Nephron progenitor cell (in vitro differentiated cells): ENCODE data around the gene ZBTB7A.

Source experiments
- DNase-seq: peaks from one replicate; pipeline ENCODE4 v3.0.0; 2021
- H3K27ac Mint-ChIP-seq: 2 replicates; pipeline ENCODE4 v1.8.0; 2021; ENCODE audit warnings: mild to moderate bottlenecking, moderate library complexity, mixed read lengths
- H3K27me3 Mint-ChIP-seq: 2 replicates; pipeline ENCODE4 v1.8.0; 2021; ENCODE audit warnings: mild to moderate bottlenecking, low read depth, mixed read lengths; ENCODE audit not compliant: poor library complexity
- H3K36me3 Mint-ChIP-seq: 2 replicates; pipeline ENCODE4 v1.8.0; 2021; ENCODE audit warnings: low read depth, mixed read lengths
- H3K4me1 Mint-ChIP-seq: 2 replicates; pipeline ENCODE4 v1.8.0; 2021; ENCODE audit warnings: mixed read lengths
- H3K4me3 Mint-ChIP-seq: 2 replicates; pipeline ENCODE4 v1.8.0; 2021; ENCODE audit warnings: mild to moderate bottlenecking, moderate library complexity, mixed read lengths
- H3K9me3 Mint-ChIP-seq: 2 replicates; pipeline ENCODE4 v1.8.0; 2021; ENCODE audit warnings: mild to moderate bottlenecking, moderate library complexity, mixed read lengths
- CTCF ChIP-seq: fragments of 200-600 bp; sonication (generic); IDR thresholded peaks from 2 replicates; pipeline ENCODE4 v1.5.0; 2021; ENCODE audit warnings: antibody characterized with exemption

Gene ZBTB7A

GRCh38 chr19:4089946-4090345 lies 23.2 kb upstream of the ZBTB7A start:
- no peaks in the 10 kb centered on the region for H3K9me3 Mint-ChIP-seq
- no peaks in the 10 kb centered on the region for H3K27me3 Mint-ChIP-seq
- H3K4me1 Mint-ChIP-seq, result peaks cover 8% of the 10 kb centered on the region
- TF ChIP-seq CTCF, result no peak
- peaks cover 8% of the 10 kb centered on the region for H3K36me3 Mint-ChIP-seq
- no peak overlapping the region for H3K27ac Mint-ChIP-seq
- DNase-seq, result no peak
- no peak overlapping the region for H3K4me3 Mint-ChIP-seq

- H3K27ac Mint-ChIP-seq, result peak overlapping the region; percentile 64
These were observed 22.8 kb upstream of the ZBTB7A start for GRCh38 chr19:4089400-4089908.

GRCh38 chr19:4088975-4089374 lies 22.3 kb upstream of the ZBTB7A start:
- H3K9me3 Mint-ChIP-seq, result no peaks in the 10 kb centered on the region

More at GRCh38 chr19:4089400-4089908, 22.8 kb upstream of the ZBTB7A start:
- Mint-ChIP-seq H3K4me1 (peaks cover 8% of the 10 kb centered on the region), H3K27me3 (no peaks in the 10 kb centered on the region), H3K9me3 (no peaks in the 10 kb centered on the region), H3K36me3 (peaks cover 8% of the 10 kb centered on the region), H3K4me3 (no peak overlapping the region)
- no peak for DNase-seq
- no peak for TF ChIP-seq CTCF

GRCh38 chr19:4087787-4088679 lies 21.3 kb upstream of the ZBTB7A start:
- Mint-ChIP-seq H3K36me3 (no peaks in the 10 kb centered on the region), H3K27me3 (no peaks in the 10 kb centered on the region), H3K4me3 (no peak overlapping the region)

More at GRCh38 chr19:4088975-4089374, 22.3 kb upstream of the ZBTB7A start:
- DNase-seq, result no peak
- TF ChIP-seq CTCF, result no peak
- Mint-ChIP-seq H3K27ac (peak overlapping the region; percentile 64), H3K4me1 (peaks cover 8% of the 10 kb centered on the region), H3K4me3 (no peak overlapping the region), H3K36me3 (peaks cover 8% of the 10 kb centered on the region), H3K27me3 (no peaks in the 10 kb centered on the region)

GRCh38 chr19:4086411-4086867 lies 19.7 kb upstream of the ZBTB7A start:
- H3K36me3 Mint-ChIP-seq, result no peaks in the 10 kb centered on the region
- peak overlapping the region; percentile 68 for H3K27ac Mint-ChIP-seq
- peaks cover 20% of the 10 kb centered on the region for H3K4me1 Mint-ChIP-seq
- H3K9me3 Mint-ChIP-seq, result no peaks in the 10 kb centered on the region
- DNase-seq, result no peak
- no peak for TF ChIP-seq CTCF
- no peaks in the 10 kb centered on the region for H3K27me3 Mint-ChIP-seq
- H3K4me3 Mint-ChIP-seq, result no peak overlapping the region

More at GRCh38 chr19:4087787-4088679, 21.3 kb upstream of the ZBTB7A start:
- DNase-seq, result no peak
- Mint-ChIP-seq H3K4me1 (peaks cover 14% of the 10 kb centered on the region), H3K9me3 (no peaks in the 10 kb centered on the region), H3K27ac (peak overlapping the region; percentile 64)
- TF ChIP-seq CTCF, result no peak

- no peaks in the 10 kb centered on the region for H3K9me3 Mint-ChIP-seq
- no peaks in the 10 kb centered on the region for H3K36me3 Mint-ChIP-seq
- TF ChIP-seq CTCF, result no peak
- H3K27ac Mint-ChIP-seq, result no peak overlapping the region
- no peak overlapping the region for H3K4me3 Mint-ChIP-seq
- peaks cover under 1% of the 10 kb centered on the region for H3K27me3 Mint-ChIP-seq
- no peak for DNase-seq
- peaks cover 20% of the 10 kb centered on the region for H3K4me1 Mint-ChIP-seq
These were observed 17.8 kb upstream of the ZBTB7A start for GRCh38 chr19:4084547-4084877.
